Measurements from ENCODE around the gene WDR19.
"Not testable (repeated sequence)": the region's sequence is repeated elsewhere in the genome, so short reads cannot be mapped to it uniquely, and the experiment has no call there.

WDR19 gene

GRCh38 chr4:39181905-39182638 lies at the start of gene WDR19:
TSS of gene WDR19 (plus strand) at chr4:39182529. CDS start at chr4:39182558, 29 bp downstream.
- DNase-seq (ENCODE audit: low read depth in 2 of 2) = peak; percentile 94 to 97

- no peak for DNase-seq (ENCODE audit: low read depth in 2 of 2)
Observed at GRCh38 chr4:39133623-39134022, 48.7 kb upstream of the WDR19 start.

GRCh38 chr4:39134683-39135306 lies 47.5 kb upstream of the WDR19 start:
- DNase-seq (ENCODE audit: low read depth in 2 of 2) = no peak

- DNase-seq (ENCODE audit: low read depth in 2 of 2) = not testable (repeated sequence)
Observed at GRCh38 chr4:39138227-39138626, 44.1 kb upstream of the WDR19 start.

GRCh38 chr4:39146211-39146610 lies 36.1 kb upstream of the WDR19 start:
- no peak for DNase-seq (ENCODE audit: low read depth in 2 of 2)

- DNase-seq (ENCODE audit: low read depth in 2 of 2) = no peak
Observed at GRCh38 chr4:39154009-39154408, 28.3 kb upstream of the WDR19 start.

- no peak for DNase-seq (ENCODE audit: low read depth in 2 of 2)
Observed at GRCh38 chr4:39157520-39157919, 24.8 kb upstream of the WDR19 start.

- no peak for DNase-seq (ENCODE audit: low read depth in 2 of 2)
Observed at GRCh38 chr4:39166177-39166576, 16.2 kb upstream of the WDR19 start.

GRCh38 chr4:39166669-39167068 lies 15.7 kb upstream of the WDR19 start:
- no peak for DNase-seq (ENCODE audit: low read depth in 2 of 2)

- no peak for DNase-seq (ENCODE audit: low read depth in 2 of 2)
Observed at GRCh38 chr4:39169426-39169825, 12.9 kb upstream of the WDR19 start.

GRCh38 chr4:39170301-39170700 lies 12.0 kb upstream of the WDR19 start:
- DNase-seq (ENCODE audit: low read depth in 2 of 2) = no peak

- no peak for DNase-seq (ENCODE audit: low read depth in 2 of 2)
Observed at GRCh38 chr4:39178706-39179105, 3.6 kb upstream of the WDR19 start.

- DNase-seq (ENCODE audit: low read depth in 2 of 2) = no peak
Observed at GRCh38 chr4:39179681-39180080, 2.6 kb upstream of the WDR19 start.

GRCh38 chr4:39180629-39181028 lies 1.7 kb upstream of the WDR19 start:
- DNase-seq (ENCODE audit: low read depth in 2 of 2) = not testable (repeated sequence)

- no peak for DNase-seq (ENCODE audit: low read depth in 2 of 2)
Observed at GRCh38 chr4:39181520-39181904, 817 bp upstream of the WDR19 start.

GRCh38 chr4:39201963-39202362 lies 19.6 kb downstream of the WDR19 start:
- no peak for DNase-seq (ENCODE audit: low read depth in 2 of 2)

GRCh38 chr4:39204543-39204942 lies 22.2 kb downstream of the WDR19 start:
- DNase-seq (ENCODE audit: low read depth in 2 of 2) = no peak

- no peak for DNase-seq (ENCODE audit: low read depth in 2 of 2)
Observed at GRCh38 chr4:39205000-39205399, 22.7 kb downstream of the WDR19 start.

- DNase-seq (ENCODE audit: low read depth in 2 of 2) = no peak
Observed at GRCh38 chr4:39205476-39205875, 23.1 kb downstream of the WDR19 start.

- DNase-seq (ENCODE audit: low read depth in 2 of 2) = no peak
Observed at GRCh38 chr4:39227906-39228305, 45.6 kb downstream of the WDR19 start.

GRCh38 chr4:39228377-39228776 lies 46.0 kb downstream of the WDR19 start:
- DNase-seq (ENCODE audit: low read depth in 2 of 2) = no peak

GRCh38 chr4:39230462-39230861 lies 48.1 kb downstream of the WDR19 start:
- no peak for DNase-seq (ENCODE audit: low read depth in 2 of 2)

- no peak for DNase-seq (ENCODE audit: low read depth in 2 of 2)
Observed at GRCh38 chr4:39231660-39232059, 49.3 kb downstream of the WDR19 start.

GRCh38 chr4:39232100-39232499 lies 49.8 kb downstream of the WDR19 start:
- no peak for DNase-seq (ENCODE audit: low read depth in 2 of 2)
